HG03439 (cell line): ENCODE data around the gene PCDH9.
"Not testable (repeated sequence)": the region's sequence is repeated elsewhere in the genome, so short reads cannot be mapped to it uniquely, and the experiment has no call there.

ENCODE experiments used
- ATAC-seq: cut with Tn5 transposase; IDR thresholded peaks from one replicate; pipeline ENCODE4 v1.9.1; 2021; ENCODE audit warnings: mild to moderate bottlenecking, moderate library complexity; ENCODE audit not compliant: unreplicated experiment

The PCDH9 gene

GRCh38 chr13:66927562-66927961 is 302.6 kb downstream of the PCDH9 start:
- no peak for ATAC-seq

GRCh38 chr13:66926851-66927524 is 303.1 kb downstream of the PCDH9 start:
- ATAC-seq, result no peak

DNA sequence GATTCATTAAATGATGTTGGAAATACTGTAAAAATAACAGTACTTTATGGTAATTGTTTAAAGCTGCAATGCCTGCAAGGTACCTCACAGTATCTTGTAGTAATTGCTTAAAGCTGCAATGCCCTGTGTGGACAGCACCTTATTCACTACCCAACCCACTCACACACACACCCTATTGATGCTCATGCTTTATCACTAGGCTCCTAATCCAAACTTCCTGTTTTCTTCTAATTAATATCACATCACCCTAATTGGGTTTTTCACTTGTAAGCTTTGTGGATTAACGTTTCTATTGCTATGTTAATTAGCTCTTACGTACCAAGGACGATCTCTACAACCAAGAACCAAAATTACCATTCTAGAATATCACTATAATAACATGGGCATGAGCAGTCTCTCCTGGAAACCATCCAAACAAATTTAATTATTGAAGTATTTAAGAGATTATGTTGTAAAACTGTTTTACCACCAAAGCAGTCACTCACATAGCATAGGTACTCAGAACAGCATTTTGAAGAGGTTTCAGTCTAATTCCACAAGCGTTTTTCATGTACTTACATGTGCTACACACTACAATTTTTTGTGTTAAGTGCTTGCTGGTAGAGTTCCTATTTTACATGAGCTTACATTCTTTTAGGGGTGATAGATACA is 303.8 kb downstream of the PCDH9 start:
- ATAC-seq, result no peak

DNA sequence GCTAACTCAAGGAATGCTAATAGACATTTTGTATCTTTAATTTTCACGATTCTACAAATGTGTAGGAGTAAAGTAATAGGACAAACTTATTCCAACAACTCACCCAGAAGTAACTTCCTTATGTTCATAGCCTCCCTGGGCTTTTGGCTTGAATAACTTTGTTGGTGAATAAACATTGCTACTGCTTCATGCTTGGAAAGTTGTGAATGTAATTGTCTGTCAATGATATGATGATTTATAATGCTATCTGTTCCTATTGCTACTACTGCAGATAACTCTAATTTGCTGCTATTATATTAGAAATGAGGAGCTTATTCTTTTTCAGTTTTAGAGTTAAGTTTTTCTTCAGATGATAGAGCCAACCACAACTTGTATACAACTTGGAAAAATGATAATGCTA is 307.7 kb downstream of the PCDH9 start:
- ATAC-seq, result no peak

DNA sequence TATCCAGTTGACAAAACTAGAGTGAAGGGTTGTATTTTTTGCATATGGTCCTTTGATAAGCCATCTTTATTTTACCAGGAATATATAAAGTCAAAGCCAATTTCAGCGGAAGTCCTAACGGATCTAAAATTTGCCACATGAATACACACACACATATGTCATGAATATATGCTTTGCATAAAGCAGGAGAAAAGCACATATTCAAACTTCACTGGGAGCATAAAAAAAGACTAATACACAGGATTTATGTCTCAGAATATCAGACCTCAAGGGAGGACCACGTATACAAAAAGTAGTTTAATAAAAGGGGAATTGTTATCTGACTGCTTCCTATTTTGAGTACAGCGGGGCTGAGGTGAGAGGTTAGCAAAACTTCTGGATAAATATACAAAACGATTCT is 308.7 kb downstream of the PCDH9 start:
- ATAC-seq, result no peak

- ATAC-seq, result no peak
These were observed 314.4 kb downstream of the PCDH9 start for GRCh38 chr13:66915596-66916185.

DNA sequence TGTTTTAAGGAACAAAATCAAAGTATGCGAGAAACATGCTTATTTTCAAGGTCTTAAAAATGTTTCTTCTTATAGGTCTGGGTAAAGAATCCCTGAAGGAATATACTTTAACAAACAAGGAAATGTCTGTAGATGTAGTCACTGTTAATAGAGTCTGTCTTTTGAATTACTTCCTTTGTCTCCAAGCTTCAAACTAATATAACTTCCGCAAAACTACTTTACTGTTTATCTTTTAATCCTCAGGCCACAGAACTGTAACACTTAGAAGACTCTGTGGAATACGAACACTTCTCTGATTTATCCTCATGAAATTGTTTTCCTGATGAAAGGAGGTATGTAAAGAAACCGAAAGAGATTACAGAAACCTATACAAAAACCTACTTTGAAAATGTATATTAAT is 316.0 kb downstream of the PCDH9 start:
- no peak for ATAC-seq

DNA sequence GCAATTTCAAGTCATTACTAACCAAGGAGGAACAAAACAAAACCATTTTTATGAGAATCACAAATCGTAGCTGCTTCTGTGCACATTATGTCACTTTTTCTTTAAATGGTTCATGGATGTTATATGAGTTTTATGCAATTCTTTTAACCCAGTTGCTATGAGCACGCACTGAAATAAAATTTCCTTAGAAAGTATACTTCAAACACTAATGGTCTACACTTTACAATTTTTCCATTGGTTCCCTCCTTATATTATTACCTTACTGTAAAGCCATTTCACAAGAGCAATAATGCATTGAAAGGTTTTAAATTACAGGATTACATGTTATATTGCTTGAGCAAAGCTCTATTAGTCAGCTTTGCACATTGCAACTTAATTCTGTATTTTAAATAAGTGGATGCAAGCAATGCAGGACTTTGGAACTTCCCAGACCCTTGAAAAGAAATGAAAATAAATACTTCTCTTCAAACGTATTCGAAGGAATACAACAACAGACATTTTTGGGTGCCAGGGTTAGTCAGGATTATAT is 318.7 kb downstream of the PCDH9 start:
- no peak for ATAC-seq

DNA sequence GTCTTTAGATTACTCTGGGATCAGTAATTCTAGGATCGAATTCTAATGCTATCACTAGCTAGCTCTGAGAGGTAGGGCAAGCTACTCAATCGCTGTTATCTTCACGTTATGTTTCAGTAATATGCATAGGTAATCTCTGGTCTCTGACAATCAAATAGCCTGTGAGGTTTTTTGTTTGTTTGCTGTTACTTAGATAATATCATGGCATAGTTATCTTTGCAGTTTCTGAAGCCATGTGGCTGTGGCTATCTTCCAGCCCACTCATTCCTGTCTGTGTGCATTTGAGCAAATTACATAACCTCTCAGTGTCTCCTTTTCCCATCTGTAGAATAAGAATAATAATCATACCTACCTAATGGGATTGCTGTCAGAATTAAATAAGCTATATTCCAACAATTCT is 330.2 kb downstream of the PCDH9 start:
- no peak for ATAC-seq

- no peak for ATAC-seq
These were observed 333.2 kb downstream of the PCDH9 start for GRCh38 chr13:66896933-66897332.

GRCh38 chr13:66895780-66896179 is 334.4 kb downstream of the PCDH9 start:
- ATAC-seq, result no peak

DNA sequence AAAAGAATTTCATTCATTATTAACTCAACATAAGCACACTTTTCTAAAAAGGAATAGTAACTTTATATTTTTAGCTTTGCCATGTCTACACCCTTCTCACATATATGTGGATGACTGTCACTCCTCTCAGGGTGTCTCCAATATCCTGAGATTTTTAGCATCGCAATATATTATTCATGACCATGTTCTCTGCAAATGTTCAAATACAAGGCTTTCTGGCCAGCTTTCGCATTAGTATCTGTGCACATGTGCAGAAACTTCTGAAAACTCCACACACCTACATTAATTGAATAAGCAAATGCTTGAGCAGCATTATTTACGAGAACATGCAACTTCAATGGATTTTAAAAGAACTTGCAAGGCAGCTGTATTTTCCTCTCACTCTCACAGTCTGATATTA is 334.8 kb downstream of the PCDH9 start:
- ATAC-seq, result no peak

- no peak for ATAC-seq
These were observed 341.4 kb downstream of the PCDH9 start for GRCh38 chr13:66888698-66889097.

- ATAC-seq, result peak; percentile 56
These were observed 343.0 kb downstream of the PCDH9 start for GRCh38 chr13:66887088-66887487.

GRCh38 chr13:66886264-66886663 is 343.9 kb downstream of the PCDH9 start:
- ATAC-seq, result no peak

GRCh38 chr13:66881170-66881569 is 349.0 kb downstream of the PCDH9 start:
- ATAC-seq, result not testable (repeated sequence)

DNA sequence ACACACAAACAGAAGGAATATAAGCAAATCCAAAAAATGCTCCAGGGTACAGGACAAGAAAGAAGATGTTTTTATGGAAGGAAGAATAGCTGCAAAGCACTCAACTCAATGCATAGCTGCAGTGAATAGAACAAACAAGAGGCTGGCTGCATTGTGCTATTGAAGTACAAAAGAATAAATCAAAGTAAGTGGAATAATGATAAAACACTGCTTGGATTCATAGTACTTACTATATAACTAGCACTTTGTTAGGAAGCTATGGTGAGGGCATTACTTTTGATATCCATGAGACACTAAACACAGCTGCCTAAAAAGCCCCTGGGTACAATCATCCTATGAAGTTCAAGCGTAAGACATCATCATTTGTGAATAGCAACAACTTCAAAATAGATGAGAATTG is 350.1 kb downstream of the PCDH9 start:
- no peak for ATAC-seq

DNA sequence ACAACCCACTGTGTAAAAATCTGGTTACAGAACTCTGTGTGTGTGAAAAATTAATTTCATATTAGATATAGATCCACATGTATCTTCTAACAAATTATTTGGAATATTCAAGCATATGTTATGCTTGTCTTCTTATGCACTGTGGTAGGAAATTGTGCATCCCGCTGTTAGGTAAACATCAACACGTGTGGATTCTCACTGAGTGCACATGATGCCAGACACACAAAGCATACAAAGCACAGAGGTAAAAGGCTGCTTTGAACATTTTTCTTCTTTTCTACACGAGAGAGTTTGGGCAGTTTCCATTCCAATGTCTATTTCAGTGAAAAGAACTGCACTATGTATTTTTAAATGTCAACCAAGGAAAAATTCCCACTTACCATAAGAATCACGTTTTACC is 354.9 kb downstream of the PCDH9 start:
- no peak for ATAC-seq

GRCh38 chr13:66864627-66865026 is 365.5 kb downstream of the PCDH9 start:
- no peak for ATAC-seq

DNA sequence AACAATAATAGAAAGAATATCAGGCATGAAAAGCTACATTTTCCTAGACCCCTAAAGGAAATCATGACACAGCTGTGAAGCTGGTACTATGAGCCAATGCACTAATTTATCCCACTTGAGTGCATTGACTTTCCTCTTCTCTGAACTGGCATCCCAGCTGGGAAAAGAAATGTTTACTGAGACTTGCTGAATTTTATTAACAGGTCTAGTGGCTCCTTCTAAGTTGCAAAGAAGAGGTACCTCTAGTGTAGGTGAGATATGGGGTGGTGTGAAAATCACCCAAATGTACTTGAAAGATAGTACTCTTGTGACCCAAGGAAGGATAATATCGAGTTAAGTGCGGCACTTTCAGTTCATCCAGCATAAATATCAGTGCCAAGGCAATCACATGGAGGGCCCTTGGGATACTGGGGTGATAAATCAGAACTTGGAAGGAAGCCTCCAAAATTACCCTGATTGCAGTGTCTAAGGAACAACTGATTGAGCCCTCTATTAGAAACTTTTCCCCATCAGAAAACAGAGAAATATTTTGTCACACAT is 369.2 kb downstream of the PCDH9 start:
- no peak for ATAC-seq

GRCh38 chr13:66859934-66860877 is 369.9 kb downstream of the PCDH9 start:
- no peak for ATAC-seq
